Measurements from ENCODE around the gene DLK1. TPM values are rescaled to one million over a fixed set of nuclear protein-coding genes. Genes with fewer than 3 reads are reported as not detected.

DLK1 gene
- polyA plus RNA-seq (ENCODE audit: insufficient read length in 3 of 3) = 1 to 10 TPM; 2.7 to 6.1 (median 4.4) TPM

- no peak for DNase-seq (ENCODE audit: low read depth in 3 of 3, low spot score in 2 of 3)
Observed at GRCh38 chr14:100726550-100727085, at the start of gene DLK1. DLK1 (plus strand) TSS chr14:100726892; CDS start chr14:100727069, 177 bp downstream.

- DNase-seq (ENCODE audit: low read depth in 3 of 3, low spot score in 2 of 3) = no peak
Observed at GRCh38 chr14:100677152-100677551, 49.5 kb upstream of the DLK1 start.

GRCh38 chr14:100677554-100678468 is 48.9 kb upstream of the DLK1 start:
- peak in 2 of 3 donors; percentile 60 to 73 for DNase-seq (ENCODE audit: low read depth in 3 of 3, low spot score in 2 of 3)

- no peak for DNase-seq (ENCODE audit: low read depth in 3 of 3, low spot score in 2 of 3)
Observed at GRCh38 chr14:100678469-100678828, 48.2 kb upstream of the DLK1 start.

GRCh38 chr14:100679153-100679552 is 47.5 kb upstream of the DLK1 start:
- DNase-seq (ENCODE audit: low read depth in 3 of 3, low spot score in 2 of 3) = no peak

- peak in 2 of 3 donors; percentile 59 to 77 for DNase-seq (ENCODE audit: low read depth in 3 of 3, low spot score in 2 of 3)
Observed at GRCh38 chr14:100679707-100680438, 46.8 kb upstream of the DLK1 start.

GRCh38 chr14:100680439-100681051 is 46.1 kb upstream of the DLK1 start:
- no peak for DNase-seq (ENCODE audit: low read depth in 3 of 3, low spot score in 2 of 3)

- no peak for DNase-seq (ENCODE audit: low read depth in 3 of 3, low spot score in 2 of 3)
Observed at GRCh38 chr14:100681111-100681510, 45.6 kb upstream of the DLK1 start.

- DNase-seq (ENCODE audit: low read depth in 3 of 3, low spot score in 2 of 3) = no peak
Observed at GRCh38 chr14:100682749-100683148, 43.9 kb upstream of the DLK1 start.

GRCh38 chr14:100683578-100683977 is 43.1 kb upstream of the DLK1 start:
- DNase-seq (ENCODE audit: low read depth in 3 of 3, low spot score in 2 of 3) = no peak

- DNase-seq (ENCODE audit: low read depth in 3 of 3, low spot score in 2 of 3) = no peak
Observed at GRCh38 chr14:100684154-100684553, 42.5 kb upstream of the DLK1 start.

GRCh38 chr14:100684961-100685360 is 41.7 kb upstream of the DLK1 start:
- DNase-seq (ENCODE audit: low read depth in 3 of 3, low spot score in 2 of 3) = no peak

- no peak for DNase-seq (ENCODE audit: low read depth in 3 of 3, low spot score in 2 of 3)
Observed at GRCh38 chr14:100686858-100687257, 39.8 kb upstream of the DLK1 start.

GRCh38 chr14:100687386-100687785 is 39.3 kb upstream of the DLK1 start:
- DNase-seq (ENCODE audit: low read depth in 3 of 3, low spot score in 2 of 3) = no peak

GRCh38 chr14:100688051-100688450 is 38.6 kb upstream of the DLK1 start:
- DNase-seq (ENCODE audit: low read depth in 3 of 3, low spot score in 2 of 3) = no peak

- DNase-seq (ENCODE audit: low read depth in 3 of 3, low spot score in 2 of 3) = no peak
Observed at GRCh38 chr14:100688598-100689461, 37.9 kb upstream of the DLK1 start.

GRCh38 chr14:100690672-100691071 is 36.0 kb upstream of the DLK1 start:
- no peak for DNase-seq (ENCODE audit: low read depth in 3 of 3, low spot score in 2 of 3)

- no peak for DNase-seq (ENCODE audit: low read depth in 3 of 3, low spot score in 2 of 3)
Observed at GRCh38 chr14:100691395-100692056, 35.2 kb upstream of the DLK1 start.

GRCh38 chr14:100692256-100692655 is 34.4 kb upstream of the DLK1 start:
- no peak for DNase-seq (ENCODE audit: low read depth in 3 of 3, low spot score in 2 of 3)

Data from right renal cortex interstitium (tissue), 3 donors.